HTERT RPE-1 (cell line): ENCODE measurements around the gene FASTK.

Source experiments
- in situ Hi-C: fragments of 300-500 bp; cut with MboI; formaldehyde crosslinking; loops from 4 replicates; pipeline ENCODE4 v1.14.3; 2020; ENCODE audit warnings: low sequenced_read_pairs

The FASTK gene

DNA sequence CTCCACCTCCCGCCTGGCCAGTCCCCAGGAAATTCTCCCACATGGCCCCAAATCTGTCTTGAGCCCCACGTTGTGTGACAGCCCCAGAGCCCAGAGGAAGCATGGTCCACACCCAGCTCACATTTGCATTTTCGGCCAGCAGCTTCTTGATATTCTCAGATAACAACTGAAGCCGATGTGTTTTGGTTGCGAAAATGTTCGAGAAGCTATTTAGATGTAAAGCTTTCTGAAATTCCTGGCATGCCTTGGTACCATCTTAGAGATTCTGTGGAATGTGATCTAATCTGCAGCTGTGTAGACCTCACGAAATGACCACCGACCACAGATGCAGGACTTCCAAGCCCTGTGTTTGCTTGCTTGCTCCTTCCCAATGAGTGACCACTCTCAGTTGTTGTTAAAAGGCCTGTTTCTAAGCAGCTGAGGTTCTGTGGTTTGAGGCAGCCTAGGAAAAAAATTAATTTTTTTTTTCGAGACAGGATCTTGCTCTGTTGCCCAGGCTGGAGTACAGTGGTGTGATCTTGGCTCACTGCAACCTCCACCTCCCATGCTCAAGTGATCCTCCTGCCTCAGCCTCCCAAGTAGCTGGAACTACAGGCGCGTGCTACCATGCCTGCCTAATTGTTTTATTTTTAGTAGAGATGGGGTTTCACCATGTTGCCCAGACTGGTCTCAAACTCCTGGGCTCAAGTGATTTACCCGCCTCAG is 12.4 kb downstream of the FASTK start:
- in situ Hi-C loops: no loop called here

DNA sequence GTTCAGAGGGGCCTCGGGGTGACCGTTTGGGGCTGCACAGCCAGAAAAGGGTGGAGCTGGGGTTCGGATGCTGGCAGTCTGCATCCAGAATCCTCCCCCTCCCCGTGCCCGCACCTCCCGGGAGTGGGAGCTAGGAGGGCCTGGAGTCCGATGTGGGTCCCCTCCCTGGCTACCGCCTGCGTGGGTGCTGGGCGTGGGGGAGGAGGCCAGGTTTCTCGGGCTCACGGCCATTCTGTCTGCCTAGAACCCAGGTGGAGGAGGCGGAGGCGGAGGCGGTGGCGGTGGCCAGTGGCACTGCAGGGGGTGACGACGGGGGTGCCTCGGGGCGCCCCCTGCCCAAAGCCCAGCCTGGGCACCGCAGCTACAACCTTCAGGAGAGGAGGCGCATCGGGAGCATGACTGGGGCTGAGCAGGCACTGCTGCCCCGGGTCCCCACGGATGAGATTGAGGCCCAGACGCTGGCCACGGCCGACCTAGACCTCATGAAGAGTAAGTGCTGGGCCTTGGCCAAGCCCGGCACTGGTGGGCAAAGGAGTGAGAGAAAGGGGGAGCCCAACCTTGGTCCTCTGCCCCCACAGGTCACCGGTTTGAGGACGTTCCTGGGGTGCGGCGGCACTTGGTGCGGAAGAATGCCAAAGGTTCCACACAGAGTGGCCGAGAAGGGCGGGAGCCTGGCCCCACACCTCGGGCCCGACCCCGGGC is 14.2 kb downstream of the FASTK start:
- in situ Hi-C loops: no loop called here

- in situ Hi-C loops: no loop called here
These were observed 15.1 kb downstream of the FASTK start for GRCh38 chr7:151065516-151065915.

- in situ Hi-C loops: no loop called here
These were observed 15.6 kb downstream of the FASTK start for GRCh38 chr7:151064993-151065392.

- in situ Hi-C loops: no loop called here
These were observed 16.2 kb downstream of the FASTK start for GRCh38 chr7:151064454-151064853.

DNA sequence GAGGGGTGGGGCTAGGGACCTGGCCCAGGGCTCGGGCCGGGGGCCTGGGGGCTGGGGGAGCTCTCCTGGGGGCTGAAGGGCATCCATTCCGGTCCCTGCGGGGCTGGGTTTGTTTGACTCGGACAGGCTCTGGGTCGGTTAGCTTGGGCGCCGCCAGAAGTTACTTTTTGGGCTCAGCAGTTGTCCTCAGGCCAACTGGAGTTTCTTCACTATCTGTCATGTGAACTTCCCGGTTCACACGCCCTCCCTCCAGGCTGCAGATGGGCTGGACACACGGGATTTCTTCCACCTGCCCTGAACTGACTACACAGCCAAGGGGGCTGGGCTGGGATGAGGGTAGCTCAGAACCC is 17.4 kb downstream of the FASTK start:
- in situ Hi-C loops: no loop called here

DNA sequence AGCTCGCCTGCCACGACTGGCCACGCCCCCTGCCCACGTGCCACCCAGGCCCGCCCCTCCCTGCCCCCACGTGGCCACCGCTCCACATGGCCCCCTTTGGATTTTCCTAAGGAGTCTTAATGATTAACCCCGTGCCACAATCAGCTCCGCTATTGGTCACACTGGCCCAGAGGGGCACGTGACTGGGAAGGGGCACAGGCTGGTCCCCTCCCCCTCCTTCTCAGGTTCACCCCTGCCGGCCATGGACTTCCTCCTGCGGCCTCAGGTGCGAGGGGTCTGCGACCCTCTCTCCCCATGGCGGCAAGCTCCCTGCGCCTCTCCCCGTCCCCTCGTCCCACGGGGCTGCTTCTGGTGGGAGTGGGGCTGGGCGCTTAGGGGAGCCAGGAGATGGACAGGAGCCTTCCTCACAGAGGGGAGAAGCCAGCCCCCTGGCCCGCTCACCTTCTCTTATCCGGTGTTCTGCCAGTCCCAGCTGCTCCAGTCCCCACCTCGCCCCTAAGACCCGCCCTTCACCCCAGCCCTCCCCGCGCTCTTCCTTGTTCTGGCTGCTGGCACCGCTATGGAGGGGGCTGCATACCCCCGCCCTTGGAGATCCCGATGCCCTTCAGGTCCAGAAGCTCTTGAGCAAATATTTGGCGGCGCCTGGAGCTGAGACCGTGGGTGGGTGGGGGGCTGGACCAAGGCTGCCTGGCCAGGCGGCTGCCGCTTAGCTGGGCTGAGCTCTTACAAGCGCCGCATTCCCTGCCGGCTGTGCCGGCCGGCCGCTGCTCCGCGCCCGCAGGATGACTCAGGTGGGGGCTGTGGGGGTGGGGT is 18.0 kb downstream of the FASTK start:
- in situ Hi-C loops: no loop called here

DNA sequence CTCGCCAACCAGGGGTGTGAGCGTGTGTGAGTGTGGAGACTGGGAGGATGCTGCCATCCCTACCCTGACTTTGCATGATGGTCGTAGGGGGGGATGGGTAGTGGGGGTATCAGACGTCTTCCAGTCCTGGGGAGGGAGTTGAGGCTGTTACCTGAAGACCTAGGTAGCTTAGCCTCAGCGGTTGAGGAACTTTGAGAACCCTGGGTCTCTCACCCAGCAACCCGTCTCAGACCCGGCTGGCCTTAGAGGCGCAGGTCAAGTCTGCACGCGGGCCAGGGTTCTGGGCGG is 18.6 kb downstream of the FASTK start:
- in situ Hi-C loops: no loop called here

- in situ Hi-C loops: no loop called here
These were observed 19.1 kb downstream of the FASTK start for GRCh38 chr7:151061213-151062110.

GRCh38 chr7:151060416-151061212 is 20.0 kb downstream of the FASTK start:
- in situ Hi-C loops: no loop called here

DNA sequence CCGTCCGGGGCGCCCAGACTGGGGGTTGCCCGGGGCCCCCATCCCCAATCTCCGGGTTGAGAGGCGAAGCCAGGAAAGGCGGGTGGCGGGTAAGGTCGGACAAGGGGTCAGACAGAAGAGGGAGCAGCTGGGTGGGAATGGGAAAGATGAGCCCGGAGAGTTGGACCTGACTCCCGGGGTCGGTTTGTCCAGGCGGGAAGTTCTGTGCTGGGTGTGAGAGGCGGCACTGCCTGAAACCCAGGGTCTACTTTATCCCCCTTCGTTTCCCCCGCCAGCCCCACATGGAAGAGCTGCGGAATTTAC is 20.5 kb downstream of the FASTK start:
- in situ Hi-C loops: no loop called here

DNA sequence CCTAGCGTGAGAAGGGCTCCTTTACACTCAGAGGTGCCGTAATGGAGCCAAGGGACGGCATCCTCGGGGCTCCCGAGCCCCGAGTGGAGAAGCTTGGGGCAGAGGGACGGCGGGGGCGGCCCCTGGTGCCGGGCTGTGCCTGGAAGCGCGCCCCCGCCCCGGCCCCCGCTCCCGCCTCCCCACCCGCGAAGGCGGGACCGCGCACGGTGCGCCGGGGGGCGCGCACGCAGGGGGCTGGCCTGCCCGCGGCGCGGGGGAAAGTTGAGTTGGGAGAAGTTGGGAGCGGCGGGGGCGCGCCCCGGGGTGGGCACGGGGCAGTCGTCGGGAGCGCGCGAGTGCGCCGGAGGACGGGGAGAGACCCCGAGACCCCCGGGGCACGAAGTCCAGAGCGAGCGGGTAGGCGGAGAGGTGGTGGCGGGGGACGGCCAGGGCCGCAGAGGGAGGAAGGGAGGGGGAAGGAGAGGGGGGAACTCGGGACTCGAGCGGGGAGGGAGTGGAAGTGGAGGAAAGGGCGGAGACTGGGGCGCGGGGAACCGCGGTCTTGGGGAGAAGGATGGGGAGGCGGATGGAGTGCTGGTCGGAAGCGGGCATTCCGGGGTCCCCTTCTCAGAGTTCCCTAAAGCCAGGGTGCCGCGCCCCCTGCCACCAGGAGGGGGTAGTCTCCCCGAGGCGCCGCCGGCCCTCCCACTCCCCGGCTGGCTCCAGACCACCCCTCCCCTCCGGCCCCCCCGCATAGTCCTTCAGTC is 21.1 kb downstream of the FASTK start, which contains the start of gene SLC4A2:
Gene SLC4A2 (plus strand): TSS at position 223 of the 746 bp plus-strand sequence. CDS start 2,399 bp downstream, outside the sequence.
- in situ Hi-C loops: no loop called here

- in situ Hi-C loops: no loop called here
These were observed 21.7 kb downstream of the FASTK start for GRCh38 chr7:151058781-151059366.

- in situ Hi-C loops: no loop called here
These were observed 22.4 kb downstream of the FASTK start for GRCh38 chr7:151057989-151058780.

- in situ Hi-C loops: no loop called here
These were observed 23.1 kb downstream of the FASTK start, which contains the start of gene CDK5 for GRCh38 chr7:151057506-151057988. TSS of gene CDK5 (minus strand) at chr7:151057897. CDS start at chr7:151057848, 49 bp downstream.

GRCh38 chr7:151056666-151057505 is 23.7 kb downstream of the FASTK start:
- in situ Hi-C loops: no loop called here

DNA sequence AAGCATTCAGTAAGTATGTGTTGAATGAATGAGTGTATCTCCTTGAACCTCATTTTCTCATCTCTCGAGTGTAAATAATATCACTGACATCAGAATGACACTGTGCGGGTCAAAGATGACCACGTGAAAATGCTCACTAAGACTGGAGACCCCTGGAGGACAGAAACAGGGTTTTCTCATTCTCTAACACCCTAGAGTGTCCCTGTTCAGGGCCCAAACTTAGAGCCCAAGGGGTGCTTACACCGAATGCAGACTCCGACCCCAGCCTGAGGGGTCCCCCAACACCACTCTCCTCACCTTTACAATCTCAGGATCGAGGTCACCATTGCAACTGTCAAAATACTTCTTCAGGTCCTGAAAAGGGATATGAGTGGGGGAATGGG is 24.3 kb downstream of the FASTK start:
- in situ Hi-C loops: no loop called here
